Stimulated activated CD4-positive, alpha-beta T cell treated with anti-CD3 and anti-CD28 coated beads, Interleukin-1b, Interleukin-23, amount 100 ng/mL, for 48 hours (primary cell): Measurements from ENCODE around the gene RNU6-9.

ENCODE experiments used
- DNase-seq: peaks from one replicate; pipeline ENCODE4 v3.0.0-alpha.2; 2020

The RNU6-9 gene

GRCh38 chr19:899336-900042, 6.2 kb downstream of the RNU6-9 start:
- DNase-seq = no peak

DNA sequence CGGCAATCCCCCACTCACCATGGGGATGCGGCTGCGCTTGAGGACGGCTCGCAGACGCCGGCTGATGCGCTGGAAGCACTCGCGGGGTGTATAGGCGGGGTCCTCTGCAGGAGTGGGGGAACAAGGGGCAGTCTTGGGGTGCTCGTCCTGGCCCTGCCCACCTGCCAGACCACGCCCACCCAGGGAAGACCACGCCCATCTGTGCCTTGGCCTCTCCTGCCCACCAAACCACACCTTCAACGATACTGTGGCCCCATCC, 6.7 kb downstream of the RNU6-9 start:
- DNase-seq = no peak

- no peak for DNase-seq
These were observed 7.2 kb downstream of the RNU6-9 start for GRCh38 chr19:900302-901111.

- DNase-seq = no peak
These were observed 8.2 kb downstream of the RNU6-9 start for GRCh38 chr19:901216-902092.

GRCh38 chr19:902093-902370, 8.7 kb downstream of the RNU6-9 start:
- DNase-seq = no peak

GRCh38 chr19:902446-903226, 9.4 kb downstream of the RNU6-9 start:
- no peak for DNase-seq

- no peak for DNase-seq
These were observed 10.0 kb downstream of the RNU6-9 start for GRCh38 chr19:903266-903797.

DNA sequence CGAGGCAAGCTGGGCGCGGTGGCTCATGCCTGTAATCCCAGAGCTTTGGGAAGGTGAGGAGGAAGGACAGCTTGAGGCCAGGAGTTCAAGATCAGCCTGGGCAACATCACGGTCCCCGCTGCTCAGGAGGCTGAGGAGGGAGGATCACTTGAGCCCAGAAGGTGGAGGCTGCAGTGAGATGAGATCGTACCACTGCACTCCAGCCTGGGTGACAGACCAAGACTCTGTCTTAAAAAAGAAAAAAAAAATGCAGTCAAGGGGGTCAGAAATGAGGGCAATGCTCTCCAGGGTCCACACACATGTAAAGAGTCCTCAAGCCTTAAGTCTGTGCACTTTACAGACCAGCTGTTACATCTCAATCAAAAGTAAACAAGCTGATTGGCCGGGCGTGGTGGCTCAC, 11.3 kb downstream of the RNU6-9 start:
- no peak for DNase-seq

DNA sequence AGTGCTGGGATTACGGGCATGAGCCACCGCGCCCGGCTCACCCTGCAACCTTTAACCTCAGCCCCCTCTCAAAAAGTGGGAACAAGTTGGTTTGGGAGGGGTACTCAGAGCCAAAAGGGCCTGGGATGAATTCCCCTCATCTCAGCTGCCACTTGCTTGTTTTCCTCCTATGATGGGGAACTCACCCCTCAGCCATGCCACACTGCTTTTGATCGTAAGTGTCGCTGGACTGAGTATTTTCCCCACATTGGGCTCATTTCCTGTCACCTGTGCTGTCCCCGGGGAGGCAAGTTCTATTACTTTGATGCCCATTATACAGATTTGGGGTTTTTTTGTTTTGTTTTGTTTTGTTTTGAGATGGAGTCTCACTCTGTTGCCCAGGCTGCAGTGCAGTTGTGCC, 13.2 kb downstream of the RNU6-9 start:
- DNase-seq = no peak

- no peak for DNase-seq
These were observed 14.0 kb downstream of the RNU6-9 start for GRCh38 chr19:907183-907853.

- DNase-seq = no peak
These were observed 18.1 kb downstream of the RNU6-9 start for GRCh38 chr19:911197-912033.

GRCh38 chr19:912181-913079, 19.1 kb downstream of the RNU6-9 start:
- no peak for DNase-seq

- DNase-seq = peak; percentile 78
These were observed 19.9 kb downstream of the RNU6-9 start, which contains the start of gene R3HDM4 for GRCh38 chr19:913080-913748. Gene R3HDM4 (minus strand): TSS chr19:913219. CDS start chr19:913157, 62 bp downstream.

DNA sequence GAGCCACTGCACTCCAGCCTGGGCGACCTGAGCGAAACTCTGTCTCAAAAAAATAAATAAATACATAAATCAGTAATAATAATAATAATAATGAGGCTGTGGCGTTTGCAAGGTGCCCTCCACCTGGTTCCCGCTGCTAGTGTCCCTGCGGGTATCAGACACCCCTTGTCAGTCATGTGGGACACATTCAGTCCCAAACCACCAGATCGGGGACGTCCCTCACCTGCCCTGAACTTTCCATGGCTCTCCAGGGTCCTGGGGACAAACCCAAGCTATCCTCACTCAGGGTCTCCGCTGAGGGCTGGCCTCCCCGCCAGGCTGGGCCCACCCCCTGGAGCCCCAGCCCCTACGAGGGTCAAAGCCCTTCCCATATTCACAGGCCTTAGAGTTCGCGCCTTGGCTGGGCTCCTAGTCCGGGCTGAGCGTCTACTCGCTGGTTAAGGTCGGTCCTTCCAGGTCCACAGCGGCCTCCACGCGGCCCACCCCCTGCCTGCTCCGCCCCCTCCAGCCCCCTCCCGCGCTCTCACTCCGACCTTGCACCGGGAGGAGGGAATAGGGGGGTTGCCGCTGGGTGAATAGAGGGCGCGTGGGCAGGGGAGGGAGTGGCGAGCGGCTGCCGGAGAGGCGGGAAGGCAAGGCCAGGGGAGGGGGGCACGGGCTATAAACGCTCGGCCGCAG, 23.5 kb downstream of the RNU6-9 start:
- peak; percentile 51 for DNase-seq

DNA sequence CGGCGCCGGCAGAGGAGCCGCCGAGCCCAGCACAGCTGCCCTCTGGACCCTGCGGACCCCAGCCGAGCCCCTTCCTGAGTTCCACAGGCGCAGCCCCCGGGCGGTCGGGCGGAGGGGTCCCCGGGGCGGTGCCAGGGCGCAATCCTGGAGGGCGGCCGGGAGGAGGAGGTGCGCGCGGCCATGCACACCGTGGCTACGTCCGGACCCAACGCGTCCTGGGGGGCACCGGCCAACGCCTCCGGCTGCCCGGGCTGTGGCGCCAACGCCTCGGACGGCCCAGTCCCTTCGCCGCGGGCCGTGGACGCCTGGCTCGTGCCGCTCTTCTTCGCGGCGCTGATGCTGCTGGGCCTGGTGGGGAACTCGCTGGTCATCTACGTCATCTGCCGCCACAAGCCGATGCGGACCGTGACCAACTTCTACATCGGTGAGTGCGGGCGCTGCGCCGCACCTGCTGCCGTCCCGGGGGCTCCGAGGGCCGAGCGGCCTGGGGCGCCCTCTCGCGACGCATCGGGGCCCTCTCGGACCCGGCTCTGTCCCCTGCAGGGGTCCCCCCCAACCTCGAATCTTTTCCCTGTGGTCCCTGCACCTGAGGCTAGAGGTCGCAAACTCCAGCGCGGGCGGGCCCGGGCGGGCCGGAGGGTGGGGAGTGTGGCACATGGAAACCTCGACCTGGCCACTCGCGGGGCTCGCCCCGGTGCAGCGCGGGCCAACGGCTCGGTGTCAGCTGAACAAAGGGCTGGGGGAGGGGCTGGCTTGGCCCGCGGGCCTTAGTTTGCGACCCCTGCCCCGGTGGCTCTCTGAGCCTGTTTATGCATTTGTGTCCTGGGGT, 24.3 kb downstream of the RNU6-9 start, which contains the start of gene KISS1R:
Gene KISS1R, plus strand, starts transcription at position 11 of the 829 bp plus-strand sequence. Its CDS starts 170 bp downstream, at position 181.
- peak; percentile 50 for DNase-seq

DNA sequence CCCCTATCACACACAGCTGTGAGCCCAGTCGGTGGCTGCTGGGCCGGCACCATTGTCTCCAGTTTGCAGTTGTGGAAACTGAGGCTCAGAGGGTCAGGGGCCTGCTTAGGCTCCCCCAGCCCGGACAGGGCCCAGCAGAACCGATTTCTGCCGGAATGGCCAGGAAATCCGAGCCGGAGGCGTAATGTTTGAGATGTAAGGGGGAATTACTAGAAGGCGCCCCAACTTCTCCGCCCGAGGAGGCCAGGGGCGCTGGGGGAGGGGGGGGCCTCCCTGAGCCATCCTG, 24.8 kb downstream of the RNU6-9 start:
- DNase-seq = no peak

DNA sequence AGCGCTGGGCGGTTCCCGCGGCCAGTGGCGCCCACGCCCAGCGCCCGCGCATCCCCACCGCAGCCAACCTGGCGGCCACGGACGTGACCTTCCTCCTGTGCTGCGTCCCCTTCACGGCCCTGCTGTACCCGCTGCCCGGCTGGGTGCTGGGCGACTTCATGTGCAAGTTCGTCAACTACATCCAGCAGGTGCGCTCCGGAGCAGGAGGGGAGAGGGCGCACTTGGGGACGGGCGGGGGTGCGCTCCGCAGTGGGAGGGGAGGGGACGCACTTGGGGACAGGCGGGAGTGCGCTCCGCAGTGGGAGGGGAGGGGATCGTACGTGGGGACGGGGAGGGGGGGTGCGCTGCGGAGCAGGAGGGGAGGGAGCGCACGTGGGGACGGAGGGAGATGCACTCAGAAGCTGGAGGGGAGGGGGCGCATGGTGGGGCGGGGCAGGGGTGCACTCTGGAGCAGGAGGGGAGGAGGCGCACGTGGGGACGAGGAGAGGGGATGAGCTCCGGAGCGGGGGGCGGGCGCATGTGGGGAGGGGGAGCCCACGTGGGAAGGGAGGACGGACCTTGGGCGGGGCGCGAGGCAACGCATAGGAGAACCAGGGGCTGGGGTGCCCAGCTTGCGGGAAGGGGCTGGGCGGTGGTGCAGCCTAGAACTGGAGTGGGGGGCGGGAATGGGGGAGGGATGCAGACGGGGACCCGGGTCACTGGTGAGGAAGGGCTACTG, 25.4 kb downstream of the RNU6-9 start:
- peak; percentile 68 for DNase-seq
